Measurements from ENCODE around the gene CCDC146. TPM values are rescaled to one million over a fixed set of nuclear protein-coding genes. Genes with fewer than 3 reads are reported as not detected.
"Not testable (repeated sequence)": the region's sequence is repeated elsewhere in the genome, so short reads cannot be mapped to it uniquely, and the experiment has no call there.

The CCDC146 gene
- total and polyA plus RNA-seq, 8 donors = 2.5 to 7.9 (median 3.3) TPM

DNA sequence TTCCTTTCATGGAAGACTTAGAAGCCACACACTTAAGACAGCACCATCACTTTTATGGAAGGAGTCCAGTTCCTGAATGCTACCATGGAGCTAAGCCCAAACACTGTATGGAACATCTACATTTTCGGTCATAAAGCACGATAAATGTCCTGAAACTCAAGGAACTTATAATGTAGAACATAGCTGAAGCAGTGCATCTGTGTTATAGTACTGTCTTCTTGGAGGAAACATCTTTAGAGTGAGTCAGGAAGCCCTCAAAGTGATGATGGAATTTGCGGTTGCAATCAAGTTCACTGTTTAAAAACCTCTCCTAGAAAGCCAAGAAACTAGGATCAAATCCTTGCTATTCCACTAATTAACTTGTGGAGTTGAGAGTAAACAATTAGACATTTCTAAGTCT is 16.5 kb upstream of the CCDC146 start:
- H3K27ac ChIP-seq; DNase-seq; FAIRE-seq; H3K4me1 ChIP-seq; H3K4me3 ChIP-seq; H3K27me3 ChIP-seq; ATAC-seq; H3K36me3 ChIP-seq; H3K9me3 ChIP-seq; intact Hi-C loops (cut with DNase I): not testable (repeated sequence)
- 93 to 96% methylated on average over 3 of the region's 3 CpGs for WGBS, 2 donors

DNA sequence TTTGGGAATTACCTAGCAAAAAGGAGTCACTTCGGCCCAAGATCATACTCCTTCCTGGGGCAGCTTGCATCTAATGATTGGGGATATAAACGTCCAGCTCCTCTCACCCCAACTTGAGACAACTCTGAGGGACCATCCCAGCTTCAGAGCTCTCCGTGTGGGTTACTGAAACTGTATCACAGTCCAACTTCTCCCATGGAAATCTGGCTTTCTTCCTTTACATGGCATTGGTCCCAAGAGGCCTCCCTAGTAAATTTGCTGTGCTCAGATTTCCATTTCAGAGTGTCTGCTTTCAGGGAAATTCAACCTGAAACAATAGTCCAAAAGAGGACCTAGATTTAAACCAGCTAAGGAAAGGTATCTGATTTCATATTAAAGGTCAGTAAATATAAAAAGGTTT is 14.8 kb upstream of the CCDC146 start:
- 29 to 49% methylated on average over 3 of the region's 3 CpGs for WGBS, 2 donors
- H3K9me3 ChIP-seq; H3K36me3 ChIP-seq; H3K27me3 ChIP-seq; H3K4me1 ChIP-seq; H3K27ac ChIP-seq; DNase-seq; H3K4me3 ChIP-seq; intact Hi-C loops (cut with DNase I): not testable (repeated sequence)
- FAIRE-seq = peak; percentile 13
- peak in 1 of 4 donors; percentile 36 for ATAC-seq

DNA sequence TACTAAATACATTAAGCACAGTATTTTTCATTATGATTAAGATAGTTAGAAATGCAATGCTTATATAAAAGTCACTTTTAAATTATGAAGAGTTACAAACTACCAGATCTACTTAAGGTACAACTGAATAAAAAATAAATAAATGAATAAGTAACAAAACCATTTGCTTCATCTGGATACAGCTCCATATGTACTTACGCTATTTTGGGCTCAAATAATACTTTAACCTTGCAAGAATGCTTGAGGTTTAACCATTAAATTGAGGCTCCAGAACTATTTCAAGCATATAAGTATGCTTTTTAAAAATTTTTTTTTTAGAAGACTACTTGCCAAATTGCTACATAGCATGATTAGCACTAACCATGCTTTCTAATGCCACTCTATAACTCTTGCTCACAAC is 14.1 kb upstream of the CCDC146 start:
- ATAC-seq, FAIRE-seq: not testable (repeated sequence)

DNA sequence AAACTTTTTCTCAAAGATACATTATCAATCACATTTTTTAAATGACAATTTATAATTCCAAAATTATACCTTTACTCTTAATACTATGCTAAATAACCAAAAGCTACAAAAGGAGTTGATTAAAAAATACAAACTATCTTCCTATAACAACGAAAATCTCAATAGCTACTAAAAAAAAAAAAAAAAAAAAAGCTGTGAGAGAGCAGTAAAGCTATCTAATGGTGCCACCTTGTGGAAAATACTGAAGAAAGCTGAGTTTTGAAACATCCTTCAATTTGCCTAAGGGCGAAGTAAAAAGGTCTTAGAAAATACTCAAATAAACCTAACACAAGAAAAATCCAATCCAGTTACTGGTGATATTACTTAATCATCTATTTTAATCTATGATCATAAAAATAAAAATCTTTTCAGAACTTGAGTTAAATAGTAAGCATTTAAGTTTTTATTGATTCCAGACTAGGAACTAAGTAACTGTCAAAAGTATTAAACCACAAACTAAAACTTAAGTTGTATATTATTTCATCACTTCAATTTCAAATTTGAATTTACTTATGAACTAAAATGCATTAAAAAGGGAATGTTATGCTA is 9.6 kb upstream of the CCDC146 start:
- H3K4me1 ChIP-seq; H3K4me3 ChIP-seq; H3K27me3 ChIP-seq; DNase-seq; H3K9me3 ChIP-seq; H3K36me3 ChIP-seq; intact Hi-C loops (cut with DNase I); H3K27ac ChIP-seq: not testable (repeated sequence)
- WGBS, 2 donors = 0 to 30% methylated on average over 1 to 2 of the region's 2 CpGs
- peak; percentile 99 for FAIRE-seq
- ATAC-seq = peak in 3 of 4 donors; percentile 55 to 68 (median 66)

More for the DNA sequence above, 14.1 kb upstream of the CCDC146 start:
- DNase-seq; H3K4me3 ChIP-seq; H3K4me1 ChIP-seq; intact Hi-C loops (cut with DNase I); H3K36me3 ChIP-seq; H3K9me3 ChIP-seq; H3K27me3 ChIP-seq; H3K27ac ChIP-seq: not testable (repeated sequence)
- 89 to 94% methylated on average over 1 of the region's 1 CpG for WGBS, 2 donors

DNA sequence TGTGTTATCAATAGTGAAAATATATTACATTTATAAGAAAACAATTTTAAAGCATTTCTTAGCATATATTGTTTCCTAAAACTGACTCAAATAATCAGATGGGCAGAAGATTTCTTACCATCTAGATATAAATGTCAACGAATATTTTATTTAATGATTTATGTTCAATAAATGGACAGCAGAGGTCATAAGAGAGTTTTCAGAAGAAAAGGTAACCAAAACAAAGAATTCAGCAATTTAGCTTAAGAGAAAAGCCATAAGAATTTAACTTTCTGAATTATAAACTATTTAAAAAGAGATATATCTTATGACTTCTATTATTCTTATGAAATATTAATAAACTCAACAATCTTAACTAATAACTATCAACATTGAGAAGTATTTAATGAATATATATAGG is 3.1 kb downstream of the CCDC146 start:
- H3K27ac ChIP-seq; H3K36me3 ChIP-seq; DNase-seq; H3K4me3 ChIP-seq; H3K4me1 ChIP-seq; ATAC-seq; H3K9me3 ChIP-seq; intact Hi-C loops (cut with DNase I); H3K27me3 ChIP-seq: not testable (repeated sequence)
- WGBS, 2 donors = 0 to 3% methylated on average over 1 of the region's 1 CpG
- peak; percentile 93 for FAIRE-seq

DNA sequence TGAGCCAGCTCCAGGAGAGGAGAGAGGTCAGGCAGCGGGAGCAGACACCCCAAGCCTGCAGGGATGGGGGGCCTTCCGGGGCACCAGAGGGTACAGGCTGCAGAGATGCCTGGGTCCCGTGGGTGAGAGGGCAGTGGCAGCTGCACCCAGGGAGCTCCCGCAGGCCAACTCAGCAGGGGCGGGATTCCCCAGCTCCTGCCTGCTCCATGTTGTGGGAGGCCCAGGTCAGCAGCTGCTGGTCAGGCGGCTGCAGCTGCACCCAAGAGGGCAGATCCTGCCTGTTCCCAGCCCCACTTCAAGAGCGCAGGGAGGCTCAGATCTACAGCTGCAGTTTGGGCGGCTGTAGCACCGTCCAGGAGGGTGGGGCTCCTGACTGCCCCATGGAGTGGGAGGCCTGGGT is 4.6 kb downstream of the CCDC146 start:
- 82 to 89% methylated on average over 9 of the region's 9 CpGs for WGBS, 2 donors
- intact Hi-C loops (cut with DNase I); H3K9me3 ChIP-seq; H3K27me3 ChIP-seq; H3K36me3 ChIP-seq; H3K27ac ChIP-seq; H3K4me3 ChIP-seq; FAIRE-seq; H3K4me1 ChIP-seq; ATAC-seq: not testable (repeated sequence)
- peak in 1 of 6 donors; percentile 53 for DNase-seq

DNA sequence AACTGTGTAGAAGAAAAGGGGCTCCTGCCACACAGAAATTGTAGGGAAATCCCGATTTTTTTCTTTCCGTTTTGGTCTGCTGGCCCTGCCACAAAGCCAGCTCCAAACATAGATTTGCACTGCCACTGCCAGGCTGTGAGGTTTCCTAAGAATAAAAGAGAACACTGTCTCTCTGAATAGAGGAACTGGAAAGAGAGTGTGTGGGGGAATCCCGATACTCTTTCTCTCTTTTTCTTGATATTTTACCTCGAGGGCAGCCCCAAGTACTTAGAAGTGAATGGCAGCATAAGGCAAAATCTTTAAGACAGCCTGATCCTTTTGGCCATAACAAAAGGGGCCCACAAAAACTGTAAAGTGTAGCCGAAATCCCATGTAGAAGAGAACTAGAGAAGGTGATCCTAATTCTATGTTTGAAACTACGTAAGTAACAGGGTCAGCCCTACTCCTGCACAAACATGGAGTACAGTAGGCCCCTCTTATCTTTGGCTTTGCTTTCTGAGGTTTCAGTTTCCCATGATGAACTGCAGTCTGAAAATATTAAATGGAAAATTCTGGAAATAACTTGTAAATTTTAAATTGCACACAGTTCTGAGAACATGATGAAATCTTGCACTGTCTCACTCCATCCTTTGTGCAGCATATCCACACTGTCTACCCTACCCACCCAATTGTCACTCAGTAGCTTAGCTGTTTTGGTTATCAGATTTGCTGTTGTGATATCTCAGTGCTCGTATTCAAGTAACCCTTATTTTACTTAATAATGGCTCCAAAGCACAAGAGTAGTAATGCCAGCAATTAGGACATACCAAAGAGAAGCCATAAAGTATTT is 6.4 kb downstream of the CCDC146 start:
- H3K9me3 ChIP-seq; H3K4me1 ChIP-seq; DNase-seq; H3K27ac ChIP-seq; H3K4me3 ChIP-seq; H3K36me3 ChIP-seq; FAIRE-seq; H3K27me3 ChIP-seq; intact Hi-C loops (cut with DNase I): not testable (repeated sequence)
- 64 to 69% methylated on average over 5 of the region's 7 CpGs for WGBS, 2 donors
- peak in 1 of 4 donors; percentile 54 for ATAC-seq

DNA sequence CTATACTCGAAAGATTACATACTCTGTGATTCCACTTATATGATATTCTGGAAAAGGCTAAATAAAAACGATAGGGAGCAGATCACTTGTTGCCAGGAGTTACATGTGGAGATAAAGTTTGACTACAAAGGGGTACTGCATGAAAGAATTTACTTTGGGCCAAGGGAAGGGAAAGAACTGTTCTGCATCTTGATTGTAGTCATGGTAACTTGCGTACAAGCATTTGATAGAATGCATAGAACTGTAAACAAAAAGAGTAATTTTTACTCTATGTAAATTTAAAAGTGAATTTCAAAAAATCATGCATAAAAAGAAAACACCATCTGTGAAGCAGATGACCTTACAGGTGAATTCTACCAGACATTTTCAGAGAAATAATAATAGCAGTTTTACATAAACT is 9.4 kb downstream of the CCDC146 start:
- H3K4me3 ChIP-seq; H3K27ac ChIP-seq; H3K4me1 ChIP-seq; FAIRE-seq; ATAC-seq; DNase-seq; H3K36me3 ChIP-seq; H3K9me3 ChIP-seq; intact Hi-C loops (cut with DNase I); H3K27me3 ChIP-seq: not testable (repeated sequence)
- WGBS, 2 donors = 89 to 92% methylated on average over 1 of the region's 3 CpGs

DNA sequence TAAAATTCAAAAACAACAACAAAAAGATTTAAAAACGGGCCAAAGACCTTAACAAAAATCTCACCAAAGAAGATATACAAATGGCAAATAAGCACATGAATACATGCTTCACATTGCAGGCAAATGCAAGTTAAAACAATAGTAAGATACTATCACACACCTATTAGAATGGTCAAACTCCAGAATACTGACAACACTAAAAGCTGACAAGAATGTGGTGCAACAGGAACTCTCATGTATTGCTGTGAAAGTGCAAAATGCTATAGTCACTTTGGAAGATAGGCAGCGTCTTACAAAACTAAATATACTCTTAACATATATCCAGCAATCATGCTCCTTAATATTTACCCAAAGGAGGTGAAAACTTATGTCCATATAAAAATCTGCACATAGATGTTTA is 16.3 kb downstream of the CCDC146 start:
- H3K9me3 ChIP-seq; intact Hi-C loops (cut with DNase I); DNase-seq; ATAC-seq; H3K4me1 ChIP-seq; H3K36me3 ChIP-seq; H3K27ac ChIP-seq; H3K27me3 ChIP-seq; FAIRE-seq; H3K4me3 ChIP-seq: not testable (repeated sequence)
- WGBS, 2 donors = 73 to 84% methylated on average over 2 of the region's 2 CpGs

DNA sequence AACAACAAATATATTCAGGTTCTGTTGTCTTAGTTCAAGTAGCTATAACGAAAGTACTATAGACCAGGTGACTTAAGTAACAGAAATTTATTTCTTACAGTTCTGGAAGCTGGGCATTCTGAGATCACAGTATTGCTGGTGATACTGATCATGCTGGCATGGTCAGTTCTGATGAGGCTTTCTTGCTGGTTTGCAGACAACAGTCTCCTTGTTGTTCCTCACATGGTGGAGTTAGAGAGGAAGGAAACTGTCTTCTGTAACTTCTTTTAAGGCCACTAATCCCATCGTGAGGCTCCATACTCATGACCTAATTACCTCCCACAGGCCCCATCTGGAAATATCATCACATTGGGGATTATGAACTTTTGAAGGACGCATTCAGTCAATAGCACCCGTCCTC is 17.9 kb downstream of the CCDC146 start:
- intact Hi-C loops (cut with DNase I); H3K4me1 ChIP-seq; H3K4me3 ChIP-seq; DNase-seq; H3K9me3 ChIP-seq; H3K27ac ChIP-seq; H3K36me3 ChIP-seq; FAIRE-seq; ATAC-seq; H3K27me3 ChIP-seq: not testable (repeated sequence)
- 51 to 61% methylated on average over 2 of the region's 4 CpGs for WGBS, 2 donors

DNA sequence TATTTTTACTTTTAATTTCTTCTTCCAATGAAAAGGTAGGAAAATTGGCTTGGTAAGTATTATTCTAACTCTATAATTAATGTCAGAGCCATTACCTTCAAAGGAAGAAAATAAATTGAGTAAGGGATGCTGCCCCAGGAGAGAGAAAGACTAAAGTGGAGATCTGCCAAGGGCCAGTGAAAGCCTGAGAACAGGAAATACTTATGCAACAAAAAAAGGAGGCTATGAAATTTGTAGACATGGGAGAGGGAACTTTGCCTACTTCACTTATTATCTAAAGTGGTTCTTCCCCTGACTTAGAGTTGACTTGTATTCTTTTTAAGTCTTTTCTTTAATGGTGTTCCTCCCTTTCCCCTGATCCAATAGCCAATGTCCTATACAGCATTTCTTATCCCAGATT is 29.8 kb downstream of the CCDC146 start:
- not testable (repeated sequence) for DNase-seq, ATAC-seq, FAIRE-seq

DNA sequence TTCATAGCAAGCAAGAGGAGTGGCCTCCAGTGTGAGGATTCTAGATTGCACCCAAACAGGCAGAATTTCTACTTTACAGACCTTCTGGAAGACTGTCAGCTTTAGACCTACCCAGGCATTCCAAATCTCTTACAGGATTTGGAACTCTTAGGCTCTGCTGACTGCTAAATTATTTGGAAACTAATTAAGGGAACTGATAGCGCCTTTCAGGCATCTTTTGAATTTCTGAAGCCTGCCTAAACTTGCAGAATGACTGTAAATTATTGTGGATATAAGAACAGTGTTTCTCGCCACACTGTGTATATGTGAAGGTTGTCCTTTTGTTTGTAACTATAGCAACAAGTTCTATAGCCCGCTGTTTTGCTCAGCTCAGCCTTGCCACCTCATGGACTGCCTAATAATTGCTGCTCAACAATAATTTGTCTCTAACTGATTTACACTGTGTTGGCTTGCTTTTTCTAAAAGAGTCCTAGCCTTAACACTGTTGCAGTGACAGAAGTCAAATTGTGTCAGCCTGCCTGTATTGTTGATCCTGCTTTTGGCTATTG is 32.6 kb downstream of the CCDC146 start:
- H3K36me3 ChIP-seq; intact Hi-C loops (cut with DNase I); H3K9me3 ChIP-seq; H3K27ac ChIP-seq; H3K4me1 ChIP-seq; H3K27me3 ChIP-seq; DNase-seq; ATAC-seq; H3K4me3 ChIP-seq; FAIRE-seq: not testable (repeated sequence)
- 74 to 89% methylated on average over 2 to 3 of the region's 3 CpGs for WGBS, 2 donors

More for the DNA sequence above, 29.8 kb downstream of the CCDC146 start:
- intact Hi-C loops (cut with DNase I); H3K4me3 ChIP-seq; H3K36me3 ChIP-seq; H3K27ac ChIP-seq; H3K9me3 ChIP-seq; H3K27me3 ChIP-seq; H3K4me1 ChIP-seq: not testable (repeated sequence)

Measured in pancreas (tissue), 10 donors.